H9 (cell line): ENCODE results near the gene DMRT1. TPM values are rescaled to one million over a fixed set of nuclear protein-coding genes. Genes with fewer than 3 reads are reported as not detected.

Experiments
- DNase-seq: peaks from one replicate; pipeline ENCODE4 v3.0.0-alpha.2; 2017
- H2AFZ ChIP-seq: one replicate; pipeline ENCODE4 v1.6.1; 2013; ENCODE audit warnings: mild to moderate bottlenecking, low read length, control low read depth, moderate library complexity
- H2AK5ac ChIP-seq: 2 replicates; pipeline ENCODE4 v1.6.1; 2013; ENCODE audit warnings: low read length, control low read depth, mixed read lengths; ENCODE audit not compliant: insufficient read length
- H2BK120ac ChIP-seq: one replicate; pipeline ENCODE4 v1.6.1; 2013; ENCODE audit warnings: low read depth, mild to moderate bottlenecking, low read length, control low read depth, inconsistent platforms; ENCODE audit not compliant: poor library complexity, severe bottlenecking
- H2BK12ac ChIP-seq: 2 replicates; pipeline ENCODE4 v1.6.1; 2013; ENCODE audit warnings: low read length, control low read depth, mixed read lengths, low read depth; ENCODE audit not compliant: insufficient read length
- H2BK15ac ChIP-seq: 2 replicates; pipeline ENCODE4 v1.6.1; 2013; ENCODE audit warnings: low read depth, low read length, control low read depth
- H2BK20ac ChIP-seq: one replicate; pipeline ENCODE4 v1.6.1; 2013; ENCODE audit warnings: low read depth, mild to moderate bottlenecking, low read length, control low read depth, inconsistent platforms; ENCODE audit not compliant: poor library complexity, severe bottlenecking
- H2BK5ac ChIP-seq: 2 replicates; pipeline ENCODE4 v1.6.1; 2013; ENCODE audit warnings: low read length, control low read depth, mixed read lengths; ENCODE audit not compliant: insufficient read length
- H3K14ac ChIP-seq: 2 replicates; pipeline ENCODE4 v1.6.1; 2013; ENCODE audit warnings: low read length, control low read depth; ENCODE audit not compliant: insufficient read depth
- H3K18ac ChIP-seq: 2 replicates; pipeline ENCODE4 v1.6.1; 2013; ENCODE audit warnings: low read depth, mild to moderate bottlenecking, mixed read lengths, low read length, control low read depth; ENCODE audit not compliant: insufficient read length
- H3K23ac ChIP-seq: 2 replicates; pipeline ENCODE4 v1.6.1; 2013; ENCODE audit warnings: low read length, control low read depth, mixed read lengths, low read depth; ENCODE audit not compliant: insufficient read length
- H3K23me2 ChIP-seq: 2 replicates; pipeline ENCODE4 v1.6.1; 2013; ENCODE audit warnings: low read depth, mild to moderate bottlenecking, mixed read lengths, low read length, control low read depth; ENCODE audit not compliant: insufficient read length, poor library complexity, severe bottlenecking
- H3K27ac ChIP-seq: 2 replicates; pipeline ENCODE4 v1.5.1; 2013; ENCODE audit warnings: low read length, control low read depth, mixed read lengths, low read depth; ENCODE audit not compliant: insufficient read length
- H3K27me3 ChIP-seq: 2 replicates; pipeline ENCODE4 v1.6.1; 2013; ENCODE audit warnings: low read length, control low read depth, inconsistent platforms; ENCODE audit not compliant: insufficient read depth
- H3K4ac ChIP-seq: 2 replicates; pipeline ENCODE4 v1.6.1; 2013; ENCODE audit warnings: low read depth, mild to moderate bottlenecking, control low read depth, inconsistent platforms, low read length, moderate library complexity
- H3K4me1 ChIP-seq: 2 replicates; pipeline ENCODE4 v1.6.1; 2013; ENCODE audit warnings: low read length, control low read depth, inconsistent platforms; ENCODE audit not compliant: insufficient read depth
- H3K4me2 ChIP-seq: 2 replicates; pipeline ENCODE4 v1.6.1; 2013; ENCODE audit warnings: low read length, control low read depth, mixed read lengths; ENCODE audit not compliant: insufficient read length, insufficient read depth
- H3K56ac ChIP-seq: 2 replicates; pipeline ENCODE4 v1.6.1; 2013; ENCODE audit warnings: low read depth, mild to moderate bottlenecking, mixed read lengths, low read length, control low read depth; ENCODE audit not compliant: insufficient read length
- H3K79me1 ChIP-seq: 2 replicates; pipeline ENCODE4 v1.6.1; 2013; ENCODE audit warnings: low read depth, mild to moderate bottlenecking, moderate library complexity, low read length, control low read depth, inconsistent platforms; ENCODE audit not compliant: insufficient read depth, poor library complexity, severe bottlenecking
- H3K79me2 ChIP-seq: 2 replicates; pipeline ENCODE4 v1.6.1; 2013; ENCODE audit warnings: low read length, control low read depth, inconsistent platforms; ENCODE audit not compliant: insufficient read depth
- H3K9ac ChIP-seq: 2 replicates; pipeline ENCODE4 v1.6.1; 2013; ENCODE audit warnings: low read length, control low read depth, mixed read lengths; ENCODE audit not compliant: insufficient read length; ENCODE audit errors: extremely low read depth
- H3K9me3 ChIP-seq: one replicate; pipeline ENCODE4 v1.6.1; 2013; ENCODE audit warnings: low read depth, low read length, inconsistent platforms; ENCODE audit not compliant: control insufficient read depth
- H3T11ph ChIP-seq: one replicate; pipeline ENCODE4 v1.6.1; 2013; ENCODE audit warnings: mild to moderate bottlenecking, low read length, control low read depth, inconsistent platforms
- H4K20me1 ChIP-seq: one replicate; pipeline ENCODE4 v1.6.1; 2013; ENCODE audit not compliant: control insufficient read depth, insufficient read length, insufficient read depth
- H4K5ac ChIP-seq: 2 replicates; pipeline ENCODE4 v1.6.1; 2013; ENCODE audit warnings: low read depth, mild to moderate bottlenecking, mixed read lengths, low read length, control low read depth; ENCODE audit not compliant: insufficient read length
- H4K8ac ChIP-seq: replicated peaks from 2 replicates; pipeline ENCODE4 v1.6.1; 2013; ENCODE audit warnings: low read length, control low read depth, mixed read lengths, low read depth; ENCODE audit not compliant: insufficient read length
- H4K91ac ChIP-seq: 2 replicates; pipeline ENCODE4 v1.6.1; 2013; ENCODE audit warnings: low read depth, mild to moderate bottlenecking, moderate library complexity, mixed read lengths, low read length, control low read depth; ENCODE audit not compliant: insufficient read length
- H3K27ac Mint-ChIP-seq, 3 experiments: 2 replicates in 2 of 3; 3 replicates in 1 of 3; pipeline ENCODE4 v1.8.0; 2020 to 2021; ENCODE audit warnings: mixed read lengths in 3 of 3, mild to moderate bottlenecking in 1 of 3, moderate library complexity in 1 of 3
- H3K27me3 Mint-ChIP-seq: 2 replicates; pipeline ENCODE4 v1.8.0; 2021; ENCODE audit warnings: low read depth, mild to moderate bottlenecking, moderate library complexity, mixed read lengths
- H3K36me3 Mint-ChIP-seq, 3 experiments: 2 replicates in 2 of 3; 3 replicates in 1 of 3; pipeline ENCODE4 v1.8.0; 2020 to 2021; ENCODE audit warnings: low read depth in 3 of 3, mixed read lengths in 3 of 3; ENCODE audit not compliant: insufficient read depth in 1 of 3
- H3K4me1 Mint-ChIP-seq, 2 experiments: 2 replicates each; pipeline ENCODE4 v1.8.0; 2020; ENCODE audit warnings: mixed read lengths in 2 of 2
- H3K4me3 Mint-ChIP-seq, 2 experiments: 2 replicates in 1 of 2; 3 replicates in 1 of 2; pipeline ENCODE4 v1.8.0; 2020 to 2021; ENCODE audit warnings: mild to moderate bottlenecking in 2 of 2, mixed read lengths in 2 of 2, moderate library complexity in 1 of 2
- H3K9me3 Mint-ChIP-seq, 2 experiments: 2 replicates in 1 of 2; 3 replicates in 1 of 2; pipeline ENCODE4 v1.8.0; 2020; ENCODE audit warnings: mild to moderate bottlenecking in 2 of 2, mixed read lengths in 2 of 2, moderate library complexity in 1 of 2
- total RNA-seq: library from RNA; stranded (reverse); gene quantifications from 2 replicates; pipeline ENCODE4 v1.2.1, GENCODE V29; 2021
- TF ChIP-seq, protein P1 (sequence below): fragments of 200-600 bp; sonication (generic); conservative IDR thresholded peaks from 3 replicates; pipeline ENCODE4 v1.8.0; 2021; ENCODE audit warnings: antibody characterized with exemption, mild to moderate bottlenecking

DMRT1 gene
- total RNA-seq, 1 experiment from 2014 or later, result not detected

GRCh38 chr9:804026-804425 is 37.5 kb upstream of the DMRT1 start:
- H3K4me1 ChIP-seq, result no peaks in the 10 kb centered on the region
- H3K27ac ChIP-seq, result no peak overlapping the region
- Mint-ChIP-seq H3K27me3 (peaks cover 10% of the 10 kb centered on the region), H3K27ac (no peak overlapping the region), H3K4me1 (no peaks in the 10 kb centered on the region), H3K36me3 (peaks cover 0 to 4% (median 0%) of the 10 kb centered on the region in 3 experiments; a peak in 2 of 7 replicates), H3K9me3 (peaks cover 2 to 6% of the 10 kb centered on the region in 2 experiments; a peak in 3 of 5 replicates), H3K4me3 (no peak overlapping the region)
- no peak overlapping the region for H3K4ac ChIP-seq
- H2BK12ac ChIP-seq, result no peak overlapping the region
- H3K23ac ChIP-seq, result no peak overlapping the region
- no peak overlapping the region for H2AK5ac ChIP-seq
- no peak overlapping the region for H2AFZ ChIP-seq
- no peaks in the 10 kb centered on the region for H3K79me2 ChIP-seq
- H3K4me2 ChIP-seq, result no peak overlapping the region
- no peak overlapping the region for H2BK15ac ChIP-seq
- TF ChIP-seq, protein P1, sequence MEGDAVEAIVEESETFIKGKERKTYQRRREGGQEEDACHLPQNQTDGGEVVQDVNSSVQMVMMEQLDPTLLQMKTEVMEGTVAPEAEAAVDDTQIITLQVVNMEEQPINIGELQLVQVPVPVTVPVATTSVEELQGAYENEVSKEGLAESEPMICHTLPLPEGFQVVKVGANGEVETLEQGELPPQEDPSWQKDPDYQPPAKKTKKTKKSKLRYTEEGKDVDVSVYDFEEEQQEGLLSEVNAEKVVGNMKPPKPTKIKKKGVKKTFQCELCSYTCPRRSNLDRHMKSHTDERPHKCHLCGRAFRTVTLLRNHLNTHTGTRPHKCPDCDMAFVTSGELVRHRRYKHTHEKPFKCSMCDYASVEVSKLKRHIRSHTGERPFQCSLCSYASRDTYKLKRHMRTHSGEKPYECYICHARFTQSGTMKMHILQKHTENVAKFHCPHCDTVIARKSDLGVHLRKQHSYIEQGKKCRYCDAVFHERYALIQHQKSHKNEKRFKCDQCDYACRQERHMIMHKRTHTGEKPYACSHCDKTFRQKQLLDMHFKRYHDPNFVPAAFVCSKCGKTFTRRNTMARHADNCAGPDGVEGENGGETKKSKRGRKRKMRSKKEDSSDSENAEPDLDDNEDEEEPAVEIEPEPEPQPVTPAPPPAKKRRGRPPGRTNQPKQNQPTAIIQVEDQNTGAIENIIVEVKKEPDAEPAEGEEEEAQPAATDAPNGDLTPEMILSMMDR, result no peak
- no peaks in the 10 kb centered on the region for H3K9me3 ChIP-seq
- no peak for DNase-seq
- H4K20me1 ChIP-seq, result no peaks in the 10 kb centered on the region
- no peak overlapping the region for H3K9ac ChIP-seq
- H4K8ac ChIP-seq, result no peak overlapping the region
- no peak overlapping the region for H3T11ph ChIP-seq
- no peaks in the 10 kb centered on the region for H3K79me1 ChIP-seq
- no peak overlapping the region for H3K56ac ChIP-seq
- no peak overlapping the region for H2BK120ac ChIP-seq
- H2BK20ac ChIP-seq, result no peak overlapping the region
- H4K5ac ChIP-seq, result no peak overlapping the region
- H3K23me2 ChIP-seq, result no peaks in the 10 kb centered on the region
- H3K27me3 ChIP-seq, result no peaks in the 10 kb centered on the region
- H2BK5ac ChIP-seq, result no peak overlapping the region
- H3K18ac ChIP-seq, result no peak overlapping the region
- no peak overlapping the region for H3K14ac ChIP-seq
- no peak overlapping the region for H4K91ac ChIP-seq
